Upper lobe of right lung (tissue), 1 donor: Measurements from ENCODE around the gene COMMD1. TPM values are rescaled to one million over a fixed set of nuclear protein-coding genes. Genes with fewer than 3 reads are reported as not detected.

Experiments
- ATAC-seq: fragments of 200-7000 bp; cut with Tn5 transposase; one replicate; pipeline ENCODE4 v1.9.1; 2020; ENCODE audit warnings: mild to moderate bottlenecking, moderate library complexity
- DNase-seq: peaks from one replicate; pipeline ENCODE4 v3.0.0-alpha.2; 2020
- H3K27ac ChIP-seq: fragments of 200-600 bp; one replicate; pipeline ENCODE4 v1.8.0; 2022
- H3K27me3 ChIP-seq: fragments of 200-600 bp; one replicate; pipeline ENCODE4 v1.8.0; 2022; ENCODE audit warnings: mild to moderate bottlenecking
- H3K36me3 ChIP-seq: fragments of 200-600 bp; one replicate; pipeline ENCODE4 v1.8.0; 2022
- H3K4me1 ChIP-seq: fragments of 200-600 bp; one replicate; pipeline ENCODE4 v1.8.0; 2022
- H3K4me3 ChIP-seq: fragments of 200-600 bp; one replicate; pipeline ENCODE4 v1.8.0; 2022; ENCODE audit warnings: mild to moderate bottlenecking
- H3K9me3 ChIP-seq: fragments of 200-600 bp; one replicate; pipeline ENCODE4 v1.8.0; 2022
- intact Hi-C: fragments of 100-400 bp; cut with DNase I; formaldehyde crosslinking; loops from one replicate; pipeline ENCODE4 v1.11.0; 2022
- total RNA-seq: library from RNA; stranded (reverse); fragmentation: NEBNext Ultra II Directional; extraction: Animal tissue kit (Norgen Biotek cat#: 25700); gene quantifications from one replicate; pipeline ENCODE4 v1.2.1, GENCODE V29; 2021
- TF ChIP-seq, protein P1 (sequence below): fragments of 200-600 bp; IDR thresholded peaks from one replicate; pipeline ENCODE4 v1.8.0; 2022; ENCODE audit warnings: antibody characterized with exemption
- donor health status: DM: no; HTN: yes; CAD: no; lungs with severe emphysema.

The COMMD1 gene
- total RNA-seq, 1 donor from 2014 or later: 30.3 TPM

DNA sequence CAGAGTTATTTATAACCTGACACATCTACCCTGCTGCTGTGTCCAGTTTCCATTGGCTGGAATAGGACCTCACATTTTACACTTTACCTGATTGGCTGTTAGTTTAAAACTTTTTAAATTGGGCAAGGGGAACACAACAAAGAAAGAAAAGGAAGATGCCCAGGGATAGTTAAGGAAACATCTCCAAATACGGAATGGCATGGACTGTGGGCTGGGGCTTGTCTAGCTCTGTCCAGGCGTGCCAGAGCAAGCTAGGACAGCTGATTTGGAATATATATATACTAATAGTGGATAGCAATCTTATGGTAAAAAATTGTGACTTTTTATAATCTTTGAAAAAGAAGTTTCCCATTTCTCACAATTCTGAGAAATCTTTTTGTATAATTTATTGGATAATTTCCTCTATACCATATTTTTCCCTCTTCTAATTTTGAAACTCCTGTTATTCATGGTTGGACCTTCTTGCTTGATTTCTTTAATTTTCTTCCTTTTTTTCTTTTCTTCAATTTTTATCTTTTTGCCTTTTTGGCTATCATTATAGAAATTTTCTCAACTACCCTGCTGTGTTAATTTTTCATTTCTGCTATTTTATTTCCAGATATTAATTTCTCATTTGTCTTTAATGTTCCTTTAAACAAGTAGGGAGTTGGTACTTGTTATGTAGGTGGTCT is 55.9 kb downstream of the COMMD1 start:
- H3K27me3 ChIP-seq: no peaks in the 10 kb centered on the region
- H3K4me3 ChIP-seq: no peak overlapping the region
- H3K27ac ChIP-seq: no peak overlapping the region
- TF ChIP-seq, protein P1, sequence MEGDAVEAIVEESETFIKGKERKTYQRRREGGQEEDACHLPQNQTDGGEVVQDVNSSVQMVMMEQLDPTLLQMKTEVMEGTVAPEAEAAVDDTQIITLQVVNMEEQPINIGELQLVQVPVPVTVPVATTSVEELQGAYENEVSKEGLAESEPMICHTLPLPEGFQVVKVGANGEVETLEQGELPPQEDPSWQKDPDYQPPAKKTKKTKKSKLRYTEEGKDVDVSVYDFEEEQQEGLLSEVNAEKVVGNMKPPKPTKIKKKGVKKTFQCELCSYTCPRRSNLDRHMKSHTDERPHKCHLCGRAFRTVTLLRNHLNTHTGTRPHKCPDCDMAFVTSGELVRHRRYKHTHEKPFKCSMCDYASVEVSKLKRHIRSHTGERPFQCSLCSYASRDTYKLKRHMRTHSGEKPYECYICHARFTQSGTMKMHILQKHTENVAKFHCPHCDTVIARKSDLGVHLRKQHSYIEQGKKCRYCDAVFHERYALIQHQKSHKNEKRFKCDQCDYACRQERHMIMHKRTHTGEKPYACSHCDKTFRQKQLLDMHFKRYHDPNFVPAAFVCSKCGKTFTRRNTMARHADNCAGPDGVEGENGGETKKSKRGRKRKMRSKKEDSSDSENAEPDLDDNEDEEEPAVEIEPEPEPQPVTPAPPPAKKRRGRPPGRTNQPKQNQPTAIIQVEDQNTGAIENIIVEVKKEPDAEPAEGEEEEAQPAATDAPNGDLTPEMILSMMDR: no peak
- H3K4me1 ChIP-seq: no peaks in the 10 kb centered on the region
- DNase-seq (no peak), ATAC-seq (no peak)
- no peaks in the 10 kb centered on the region for H3K9me3 ChIP-seq
- intact Hi-C loops: no loop called here
- H3K36me3 ChIP-seq: no peaks in the 10 kb centered on the region

- no peaks in the 10 kb centered on the region for H3K36me3 ChIP-seq
- H3K27me3 ChIP-seq: no peaks in the 10 kb centered on the region
- intact Hi-C loops: no loop called here
- no peak for DNase-seq
- no peak for ATAC-seq
- H3K27ac ChIP-seq: no peak overlapping the region
- TF ChIP-seq, protein P1: no peak
- no peaks in the 10 kb centered on the region for H3K4me1 ChIP-seq
- H3K4me3 ChIP-seq: no peak overlapping the region
- no peaks in the 10 kb centered on the region for H3K9me3 ChIP-seq
These were observed 56.9 kb downstream of the COMMD1 start for GRCh38 chr2:61962095-61962984.

DNA sequence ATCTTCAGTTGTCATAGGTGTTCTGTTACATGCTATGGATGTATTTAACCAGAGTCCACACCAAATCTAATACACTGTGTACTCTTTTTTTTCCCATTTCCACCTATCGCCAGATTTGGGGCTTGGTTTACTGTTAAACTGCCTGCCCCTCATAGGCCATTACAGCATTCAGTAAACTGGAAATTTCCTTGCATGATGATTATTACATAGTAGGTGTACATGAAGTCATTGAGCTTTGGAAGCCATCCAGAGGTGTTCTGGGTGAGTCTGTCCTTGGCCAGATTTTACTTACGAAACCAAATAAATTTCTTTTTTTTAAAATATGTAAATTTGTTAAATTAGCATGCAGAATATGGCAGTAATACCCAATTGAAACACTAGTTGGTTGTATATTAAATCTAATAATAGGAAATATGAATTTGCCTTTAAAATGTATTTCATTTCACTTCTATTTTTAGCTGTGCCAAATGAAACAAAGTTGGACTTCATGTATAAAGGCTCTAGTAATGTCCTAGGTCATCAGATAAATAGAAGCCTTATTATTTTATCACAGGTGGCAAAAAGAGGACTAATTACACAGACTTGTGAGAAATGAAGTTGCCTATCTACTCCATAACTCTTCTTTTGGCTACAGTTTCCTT is 60.7 kb downstream of the COMMD1 start:
- DNase-seq: no peak
- no peaks in the 10 kb centered on the region for H3K9me3 ChIP-seq
- ATAC-seq: no peak
- no peak overlapping the region for H3K27ac ChIP-seq
- no peaks in the 10 kb centered on the region for H3K4me1 ChIP-seq
- intact Hi-C loops: no loop called here
- no peaks in the 10 kb centered on the region for H3K36me3 ChIP-seq
- H3K27me3 ChIP-seq: no peaks in the 10 kb centered on the region
- TF ChIP-seq, protein P1: no peak
- no peak overlapping the region for H3K4me3 ChIP-seq

DNA sequence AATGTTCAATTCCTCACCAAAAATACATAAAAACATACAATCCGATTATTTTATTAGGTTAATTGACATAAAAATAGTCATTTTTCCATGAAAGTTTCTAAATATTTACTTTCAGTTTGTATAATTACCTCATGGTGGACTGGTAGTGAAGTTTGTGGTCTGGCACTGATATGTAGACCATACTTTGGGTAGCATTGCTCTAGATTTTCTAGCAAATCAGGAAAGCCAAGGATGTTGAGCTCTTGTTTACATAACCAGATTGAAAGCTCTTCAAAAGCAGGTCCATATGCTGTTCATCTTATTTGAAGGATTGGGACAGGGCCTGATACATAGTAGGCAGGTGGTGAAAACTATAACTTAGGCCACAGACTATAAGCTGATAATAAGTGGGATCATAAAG is 61.8 kb downstream of the COMMD1 start:
- Histone ChIP-seq H3K4me3 (no peak overlapping the region), H3K27ac (no peak overlapping the region), H3K27me3 (no peaks in the 10 kb centered on the region), H3K9me3 (no peaks in the 10 kb centered on the region), H3K36me3 (no peaks in the 10 kb centered on the region), H3K4me1 (no peaks in the 10 kb centered on the region)
- no peak for DNase-seq
- intact Hi-C loops: no loop called here
- no peak for ATAC-seq
- TF ChIP-seq, protein P1: no peak

DNA sequence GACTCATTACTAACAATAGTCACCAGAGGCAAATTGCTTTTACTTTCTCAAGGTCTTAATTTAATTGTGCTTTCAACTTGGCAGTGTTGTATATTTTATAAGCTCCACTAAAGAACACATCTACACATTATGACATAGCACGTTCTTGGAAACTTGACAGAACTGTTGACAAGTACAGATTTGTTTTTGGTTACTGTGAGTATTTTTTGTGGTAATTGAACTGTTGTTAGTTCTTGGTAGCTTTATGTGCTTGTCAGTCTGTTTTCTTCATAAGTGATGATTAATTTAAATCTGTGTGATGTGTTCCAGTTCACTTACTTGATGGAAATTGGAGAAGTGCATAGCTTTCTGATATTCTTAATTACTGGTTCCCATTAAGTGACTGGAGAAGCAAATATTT is 63.9 kb downstream of the COMMD1 start:
- Histone ChIP-seq H3K4me1 (no peaks in the 10 kb centered on the region), H3K9me3 (no peaks in the 10 kb centered on the region), H3K27me3 (no peaks in the 10 kb centered on the region), H3K4me3 (no peak overlapping the region), H3K27ac (no peak overlapping the region), H3K36me3 (no peaks in the 10 kb centered on the region)
- intact Hi-C loops: no loop called here
- ATAC-seq (no peak), DNase-seq (no peak)
- TF ChIP-seq, protein P1: no peak
